GM18502 (cell line): ENCODE data around the gene CPNE8.

Experiments used
- ATAC-seq: cut with Tn5 transposase; IDR thresholded peaks from one replicate; pipeline ENCODE4 v1.9.1; 2021; ENCODE audit warnings: mild to moderate bottlenecking; ENCODE audit not compliant: unreplicated experiment, poor library complexity

CPNE8 gene

GRCh38 chr12:38664661-38665269 is 240.6 kb downstream of the CPNE8 start:
- ATAC-seq = peak; percentile 75

- no peak for ATAC-seq
Measured at GRCh38 chr12:38662829-38663228, 242.6 kb downstream of the CPNE8 start.

GRCh38 chr12:38653650-38654049 is 251.7 kb downstream of the CPNE8 start:
- no peak for ATAC-seq

GRCh38 chr12:38648813-38649212 is 256.6 kb downstream of the CPNE8 start:
- ATAC-seq = no peak

- no peak for ATAC-seq
Measured at GRCh38 chr12:38646146-38646545, 259.2 kb downstream of the CPNE8 start.

- no peak for ATAC-seq
Measured at GRCh38 chr12:38639625-38640024, 265.8 kb downstream of the CPNE8 start.

- ATAC-seq = no peak
Measured at GRCh38 chr12:38638401-38638800, 267.0 kb downstream of the CPNE8 start.

- ATAC-seq = no peak
Measured at GRCh38 chr12:38633511-38633910, 271.9 kb downstream of the CPNE8 start.

- no peak for ATAC-seq
Measured at GRCh38 chr12:38629064-38629463, 276.3 kb downstream of the CPNE8 start.

GRCh38 chr12:38628288-38628687 is 277.1 kb downstream of the CPNE8 start:
- no peak for ATAC-seq

- no peak for ATAC-seq
Measured at GRCh38 chr12:38625306-38625705, 280.1 kb downstream of the CPNE8 start.

GRCh38 chr12:38614171-38614570 is 291.2 kb downstream of the CPNE8 start:
- ATAC-seq = no peak

- no peak for ATAC-seq
Measured at GRCh38 chr12:38610808-38611350, 294.5 kb downstream of the CPNE8 start.

- no peak for ATAC-seq
Measured at GRCh38 chr12:38607295-38607694, 298.1 kb downstream of the CPNE8 start.
